Activated T-helper 1 cell treated with anti-CD3 and anti-CD28 coated beads, Interleukin-12 subunit alpha, Interleukin-12 subunit beta, Interleukin-2, Interleukin-4 antibody, amounts not matched to agents 30 ng/mL and 10 ng/mL and 1 ng/mL, durations not matched to agents 14 hours and 24 hours and 36 hours (primary cell): ENCODE measurements around the gene ZFAND3. TPM values are rescaled to one million over a fixed set of nuclear protein-coding genes. Genes with fewer than 3 reads are reported as not detected.

ENCODE experiments used
- DNase-seq: peaks from one replicate; pipeline ENCODE4 v3.0.0; 2021; ENCODE audit warnings: low spot score
- H3K27ac Mint-ChIP-seq: one replicate; pipeline ENCODE4 v1.8.0; 2021; ENCODE audit warnings: mild to moderate bottlenecking, mixed read lengths
- H3K27me3 Mint-ChIP-seq: one replicate; pipeline ENCODE4 v1.8.0; 2022; ENCODE audit warnings: mild to moderate bottlenecking, moderate library complexity, mixed read lengths; ENCODE audit not compliant: insufficient read depth
- H3K36me3 Mint-ChIP-seq: one replicate; pipeline ENCODE4 v1.8.0; 2021; ENCODE audit warnings: low read depth, mixed read lengths
- H3K4me1 Mint-ChIP-seq: one replicate; pipeline ENCODE4 v1.8.0; 2021; ENCODE audit warnings: low read depth, mixed read lengths
- H3K4me3 Mint-ChIP-seq: one replicate; pipeline ENCODE4 v1.8.0; 2021; ENCODE audit warnings: mild to moderate bottlenecking, moderate library complexity, mixed read lengths
- H3K9me3 Mint-ChIP-seq: one replicate; pipeline ENCODE4 v1.8.0; 2021; ENCODE audit warnings: mixed read lengths
- intact Hi-C: fragments of 100-400 bp; cut with micrococcal nuclease; formaldehyde crosslinking; loops from one replicate; pipeline ENCODE4 v1.15.1; 2024
- total RNA-seq: library from RNA; stranded (reverse); gene quantifications from 2 replicates; pipeline ENCODE4 v1.2.3, GENCODE V29; 2022

The ZFAND3 gene
- total RNA-seq, 1 donor from 2014 or later, result 44.1 TPM

- no peak for DNase-seq
- no peak overlapping the region for H3K27ac Mint-ChIP-seq
- H3K36me3 Mint-ChIP-seq, result no peaks in the 10 kb centered on the region
- no peaks in the 10 kb centered on the region for H3K9me3 Mint-ChIP-seq
- intact Hi-C loops, result no loop called here
- H3K27me3 Mint-ChIP-seq, result peaks cover 22% of the 10 kb centered on the region
- H3K4me3 Mint-ChIP-seq, result no peak overlapping the region
- peaks cover 6% of the 10 kb centered on the region for H3K4me1 Mint-ChIP-seq
Observed at GRCh38 chr6:37804586-37804985, 14.9 kb upstream of the ZFAND3 start.

GRCh38 chr6:37806213-37806612, 13.3 kb upstream of the ZFAND3 start:
- Mint-ChIP-seq H3K36me3 (no peaks in the 10 kb centered on the region), H3K27ac (no peak overlapping the region), H3K4me1 (peaks cover 5% of the 10 kb centered on the region), H3K27me3 (peaks cover 18% of the 10 kb centered on the region), H3K4me3 (no peak overlapping the region), H3K9me3 (no peaks in the 10 kb centered on the region)
- intact Hi-C loops, result no loop called here
- no peak for DNase-seq

GRCh38 chr6:37807656-37808055, 11.9 kb upstream of the ZFAND3 start:
- H3K36me3 Mint-ChIP-seq, result no peaks in the 10 kb centered on the region
- no peak overlapping the region for H3K4me3 Mint-ChIP-seq
- no peaks in the 10 kb centered on the region for H3K9me3 Mint-ChIP-seq
- H3K27ac Mint-ChIP-seq, result no peak overlapping the region
- no peak for DNase-seq
- peaks cover 17% of the 10 kb centered on the region for H3K27me3 Mint-ChIP-seq
- H3K4me1 Mint-ChIP-seq, result no peaks in the 10 kb centered on the region
- intact Hi-C loops, result no loop called here

- intact Hi-C loops, result no loop called here
- H3K36me3 Mint-ChIP-seq, result no peaks in the 10 kb centered on the region
- H3K4me1 Mint-ChIP-seq, result no peaks in the 10 kb centered on the region
- H3K4me3 Mint-ChIP-seq, result no peak overlapping the region
- no peak overlapping the region for H3K27ac Mint-ChIP-seq
- no peaks in the 10 kb centered on the region for H3K9me3 Mint-ChIP-seq
- no peak for DNase-seq
- peaks cover 15% of the 10 kb centered on the region for H3K27me3 Mint-ChIP-seq
Observed at GRCh38 chr6:37809197-37809543, 10.4 kb upstream of the ZFAND3 start.

GRCh38 chr6:37812841-37813240, 6.7 kb upstream of the ZFAND3 start:
- H3K27me3 Mint-ChIP-seq, result peaks cover 19% of the 10 kb centered on the region
- H3K9me3 Mint-ChIP-seq, result no peaks in the 10 kb centered on the region
- DNase-seq, result no peak
- no peak overlapping the region for H3K4me3 Mint-ChIP-seq
- H3K36me3 Mint-ChIP-seq, result peaks cover 2% of the 10 kb centered on the region
- H3K4me1 Mint-ChIP-seq, result peaks cover 9% of the 10 kb centered on the region
- intact Hi-C loops, result no loop called here
- no peak overlapping the region for H3K27ac Mint-ChIP-seq

GRCh38 chr6:37814374-37814773, 5.2 kb upstream of the ZFAND3 start:
- H3K36me3 Mint-ChIP-seq, result peaks cover 2% of the 10 kb centered on the region
- peaks cover 17% of the 10 kb centered on the region for H3K4me1 Mint-ChIP-seq
- H3K27me3 Mint-ChIP-seq, result peaks cover 15% of the 10 kb centered on the region
- intact Hi-C loops, result no loop called here
- no peak for DNase-seq
- no peak overlapping the region for H3K4me3 Mint-ChIP-seq
- H3K27ac Mint-ChIP-seq, result no peak overlapping the region
- no peaks in the 10 kb centered on the region for H3K9me3 Mint-ChIP-seq

- Mint-ChIP-seq H3K4me3 (peak overlapping the region; percentile 64), H3K9me3 (no peaks in the 10 kb centered on the region), H3K36me3 (peaks cover 3% of the 10 kb centered on the region), H3K27me3 (peaks cover 14% of the 10 kb centered on the region), H3K4me1 (peaks cover 30% of the 10 kb centered on the region), H3K27ac (peak overlapping the region; percentile 67)
- no peak for DNase-seq
- intact Hi-C loops, result loop anchor here (5.0 kb wide), 2 partner anchors 119 to 319 kb away; partner anchors contain the start of genes CCDC167 and MDGA1
Observed at GRCh38 chr6:37816599-37817375, 2.7 kb upstream of the ZFAND3 start.

GRCh38 chr6:37818536-37819176, 871 bp upstream of the ZFAND3 start:
- Mint-ChIP-seq H3K4me1 (peaks cover 48% of the 10 kb centered on the region), H3K9me3 (no peaks in the 10 kb centered on the region), H3K27me3 (peaks cover 9% of the 10 kb centered on the region), H3K27ac (peak overlapping the region; percentile 97), H3K36me3 (peaks cover 6% of the 10 kb centered on the region), H3K4me3 (peak overlapping the region; percentile 95)
- intact Hi-C loops, result loop anchor here (1.0 to 5.0 kb wide), 7 partner anchors 27 to 386 kb away; partner anchors contain the start of genes CCDC167, CMTR1 and MDGA1
- peak; percentile 89 for DNase-seq

- intact Hi-C loops, result loop anchor here (1.0 to 5.0 kb wide), 7 partner anchors 29 to 387 kb away; partner anchors contain the start of genes CCDC167, CMTR1 and MDGA1
- DNase-seq, result peak; percentile 14
- H3K36me3 Mint-ChIP-seq, result peaks cover 6% of the 10 kb centered on the region
- H3K27ac Mint-ChIP-seq, result peak overlapping the region; percentile 84
- no peaks in the 10 kb centered on the region for H3K9me3 Mint-ChIP-seq
- peaks cover 7% of the 10 kb centered on the region for H3K27me3 Mint-ChIP-seq
- H3K4me3 Mint-ChIP-seq, result peak overlapping the region; percentile 89
- H3K4me1 Mint-ChIP-seq, result peaks cover 59% of the 10 kb centered on the region
Observed at GRCh38 chr6:37819802-37820717, 533 bp downstream of the ZFAND3 start.

- DNase-seq, result no peak
- H3K27ac Mint-ChIP-seq, result peak overlapping the region; percentile 84
- no peaks in the 10 kb centered on the region for H3K9me3 Mint-ChIP-seq
- H3K4me3 Mint-ChIP-seq, result peak overlapping the region; percentile 89
- intact Hi-C loops, result no loop called here
- peaks cover 65% of the 10 kb centered on the region for H3K4me1 Mint-ChIP-seq
- H3K27me3 Mint-ChIP-seq, result peaks cover 7% of the 10 kb centered on the region
- H3K36me3 Mint-ChIP-seq, result peaks cover 6% of the 10 kb centered on the region
Observed at GRCh38 chr6:37820718-37821079, 1.2 kb downstream of the ZFAND3 start.

GRCh38 chr6:37821446-37821845, 1.9 kb downstream of the ZFAND3 start:
- peak overlapping the region; percentile 89 for H3K4me3 Mint-ChIP-seq
- H3K4me1 Mint-ChIP-seq, result peaks cover 73% of the 10 kb centered on the region
- H3K9me3 Mint-ChIP-seq, result no peaks in the 10 kb centered on the region
- no peak overlapping the region for H3K27ac Mint-ChIP-seq
- intact Hi-C loops, result no loop called here
- peaks cover 6% of the 10 kb centered on the region for H3K36me3 Mint-ChIP-seq
- H3K27me3 Mint-ChIP-seq, result peaks cover 4% of the 10 kb centered on the region
- no peak for DNase-seq

- DNase-seq, result no peak
- Mint-ChIP-seq H3K27me3 (no peaks in the 10 kb centered on the region), H3K4me3 (no peak overlapping the region), H3K9me3 (no peaks in the 10 kb centered on the region), H3K36me3 (peaks cover 4% of the 10 kb centered on the region), H3K27ac (no peak overlapping the region), H3K4me1 (peaks cover 78% of the 10 kb centered on the region)
- intact Hi-C loops, result no loop called here
Observed at GRCh38 chr6:37822851-37823682, 3.5 kb downstream of the ZFAND3 start.
